Hepatocyte (in vitro differentiated cells): Measurements from ENCODE around the gene SLMAP. TPM values are rescaled to one million over a fixed set of nuclear protein-coding genes. Genes with fewer than 3 reads are reported as not detected.

Source experiments
- DNase-seq: peaks from one replicate; pipeline ENCODE4 v3.0.0-alpha.2; 2016; ENCODE audit warnings: low spot score
- H2AFZ ChIP-seq: fragments of 200-600 bp; sonication (generic); 2 replicates; pipeline ENCODE4 v1.6.0; 2016; ENCODE audit warnings: antibody characterized with exemption, mild to moderate bottlenecking
- H3K27ac ChIP-seq: fragments of 200-600 bp; sonication (generic); 2 replicates; pipeline ENCODE4 v1.5.1; 2016; ENCODE audit warnings: mild to moderate bottlenecking
- H3K27me3 ChIP-seq: fragments of 200-600 bp; sonication (generic); 2 replicates; pipeline ENCODE4 v1.6.1; 2016
- H3K36me3 ChIP-seq: fragments of 200-600 bp; sonication (generic); replicated peaks from 2 replicates; pipeline ENCODE4 v1.5.1; 2016; ENCODE audit warnings: low read depth; ENCODE audit not compliant: insufficient read depth
- H3K4me1 ChIP-seq: fragments of 200-600 bp; sonication (generic); 2 replicates; pipeline ENCODE4 v1.5.1; 2016; ENCODE audit warnings: mild to moderate bottlenecking, moderate library complexity; ENCODE audit not compliant: insufficient read depth
- H3K4me2 ChIP-seq: fragments of 200-600 bp; sonication (generic); 2 replicates; pipeline ENCODE4 v1.6.0; 2016
- H3K4me3 ChIP-seq: fragments of 200-600 bp; sonication (generic); 2 replicates; pipeline ENCODE4 v1.5.1; 2016; ENCODE audit warnings: mild to moderate bottlenecking
- H3K79me2 ChIP-seq: fragments of 200-600 bp; sonication (generic); 2 replicates; pipeline ENCODE4 v1.6.0; 2017; ENCODE audit warnings: mild to moderate bottlenecking
- H3K9me2 ChIP-seq: fragments of 200-600 bp; sonication (generic); replicated peaks from 2 replicates; pipeline ENCODE4 v1.6.0; 2017; ENCODE audit warnings: mild to moderate bottlenecking; ENCODE audit not compliant: insufficient read depth
- H3K9me3 ChIP-seq: fragments of 200-600 bp; sonication (generic); 2 replicates; pipeline ENCODE4 v1.5.1; 2016; ENCODE audit warnings: low read depth, mild to moderate bottlenecking
- H4K20me1 ChIP-seq: fragments of 200-600 bp; sonication (generic); 2 replicates; pipeline ENCODE4 v1.6.0; 2016; ENCODE audit warnings: mild to moderate bottlenecking; ENCODE audit not compliant: insufficient read depth, poor library complexity, severe bottlenecking
- CTCF ChIP-seq: fragments of 200-600 bp; sonication (generic); IDR thresholded peaks from 2 replicates; pipeline ENCODE4 v1.5.1; 2016; ENCODE audit warnings: antibody characterized with exemption, mild to moderate bottlenecking; ENCODE audit not compliant: poor library complexity
- EZH2 ChIP-seq: fragments of 200-600 bp; sonication (generic); IDR thresholded peaks from 2 replicates; pipeline ENCODE4 v1.6.1; 2016; ENCODE audit warnings: antibody characterized with exemption, mild to moderate bottlenecking, borderline replicate concordance
- EZH2phosphoT487 ChIP-seq: fragments of 200-600 bp; sonication (generic); IDR thresholded peaks from one replicate; pipeline ENCODE4 v1.6.1; 2018; ENCODE audit warnings: antibody characterized with exemption, mild to moderate bottlenecking, low read depth, moderate library complexity; ENCODE audit not compliant: unreplicated experiment, severe bottlenecking
- WGBS: methylation state at CpG from one replicate; pipeline ENCODE4 v1.1.6; 2016; ENCODE audit warnings: low lambda C conversion rate; ENCODE audit errors: missing lambda C conversion rate; 5-methylcytosine and 5-hydroxymethylcytosine counted together
- polyA plus RNA-seq: library from polyadenylated mRNA; unstranded; fragments of >200 nt; fragmentation: Nextera tagmentation; extraction: Ambion mirVana; gene quantifications from 2 replicates; pipeline ENCODE4 v1.2.1, GENCODE V29; 2016
- total RNA-seq: library from RNA; depleted of rRNA; stranded (reverse); fragments of >200 nt; gene quantifications from 2 replicates; pipeline ENCODE4 v1.2.3, GENCODE V29; 2014

The SLMAP gene
- total and polyA plus RNA-seq, 2 experiments from 2014 or later: 22.8 to 46.0 TPM

DNA sequence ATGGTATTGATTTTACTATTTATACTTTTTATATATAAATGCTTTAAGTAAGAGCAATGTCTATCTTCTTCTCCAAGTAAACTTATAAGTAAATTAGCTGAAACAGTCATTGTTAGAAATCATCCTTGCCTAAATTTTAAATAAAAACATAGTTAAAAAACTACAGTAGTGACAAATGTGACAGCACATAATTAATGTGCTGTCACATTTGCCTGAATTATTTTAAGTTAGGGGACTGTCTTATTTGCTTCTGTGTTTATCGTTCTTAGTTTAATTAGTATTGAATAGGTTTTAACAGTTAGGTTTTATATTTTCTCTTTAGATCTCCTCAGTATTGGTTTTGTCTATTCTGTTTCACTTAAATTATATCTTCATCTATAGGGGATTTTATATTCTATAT lies 36.1 kb downstream of the SLMAP start:
- Histone ChIP-seq H3K9me3 (no peaks in the 10 kb centered on the region), H3K4me3 (no peak overlapping the region), H2AFZ (no peak overlapping the region), H3K9me2 (no peaks in the 10 kb centered on the region), H3K27me3 (no peaks in the 10 kb centered on the region), H3K4me1 (no peaks in the 10 kb centered on the region), H3K79me2 (peaks cover 88% of the 10 kb centered on the region), H4K20me1 (peaks cover 4% of the 10 kb centered on the region), H3K36me3 (no peaks in the 10 kb centered on the region), H3K27ac (no peak overlapping the region), H3K4me2 (no peak overlapping the region)
- TF ChIP-seq EZH2phosphoT487 (no peak), CTCF (no peak), EZH2 (no peak)
- no peak for DNase-seq
- WGBS: 88% methylated on average over 1 of the region's 1 CpG

DNA sequence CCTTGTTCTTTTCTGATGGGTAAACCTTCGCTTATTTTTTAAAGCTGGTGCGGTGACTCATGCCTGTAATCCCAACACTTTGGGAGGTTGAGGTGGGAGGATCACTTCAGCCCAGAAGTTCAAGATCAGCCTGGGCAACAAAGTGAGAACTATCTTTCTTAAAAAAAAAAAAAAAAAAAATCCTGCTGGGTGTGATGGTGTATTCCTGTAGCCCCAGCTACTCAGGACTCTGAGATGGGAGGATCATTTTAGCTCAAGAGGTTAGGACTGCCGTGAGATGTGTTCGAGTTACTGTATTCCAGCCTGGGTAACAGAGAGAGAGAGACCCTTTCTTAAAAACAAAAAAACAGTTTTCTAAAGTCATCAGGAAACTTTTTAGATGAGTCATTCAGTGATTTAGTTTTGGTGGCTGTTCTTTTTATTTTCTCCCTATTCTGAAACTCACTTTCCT lies 37.7 kb downstream of the SLMAP start:
- no peaks in the 10 kb centered on the region for H3K27me3 ChIP-seq
- 90% methylated on average over 4 of the region's 4 CpGs for WGBS
- no peak for DNase-seq
- H3K4me2 ChIP-seq: no peak overlapping the region
- H3K4me1 ChIP-seq: no peaks in the 10 kb centered on the region
- H3K36me3 ChIP-seq: no peaks in the 10 kb centered on the region
- no peaks in the 10 kb centered on the region for H3K9me3 ChIP-seq
- no peak overlapping the region for H3K27ac ChIP-seq
- H4K20me1 ChIP-seq: peaks cover 4% of the 10 kb centered on the region
- no peak overlapping the region for H2AFZ ChIP-seq
- TF ChIP-seq EZH2 (no peak), CTCF (no peak), EZH2phosphoT487 (no peak)
- H3K4me3 ChIP-seq: no peak overlapping the region
- no peaks in the 10 kb centered on the region for H3K9me2 ChIP-seq
- H3K79me2 ChIP-seq: peaks cover 84% of the 10 kb centered on the region

GRCh38 chr3:57794501-57794900 lies 38.4 kb downstream of the SLMAP start:
- no peak overlapping the region for H2AFZ ChIP-seq
- H3K4me1 ChIP-seq: no peaks in the 10 kb centered on the region
- H3K9me3 ChIP-seq: no peaks in the 10 kb centered on the region
- 93% methylated on average over 4 of the region's 4 CpGs for WGBS
- H3K4me3 ChIP-seq: no peak overlapping the region
- H3K27ac ChIP-seq: no peak overlapping the region
- H3K4me2 ChIP-seq: no peak overlapping the region
- no peaks in the 10 kb centered on the region for H3K36me3 ChIP-seq
- peaks cover 84% of the 10 kb centered on the region for H3K79me2 ChIP-seq
- no peak for TF ChIP-seq CTCF
- no peak for TF ChIP-seq EZH2phosphoT487
- TF ChIP-seq EZH2: no peak
- H3K27me3 ChIP-seq: no peaks in the 10 kb centered on the region
- H3K9me2 ChIP-seq: no peaks in the 10 kb centered on the region
- H4K20me1 ChIP-seq: peaks cover 4% of the 10 kb centered on the region
- DNase-seq: no peak

DNA sequence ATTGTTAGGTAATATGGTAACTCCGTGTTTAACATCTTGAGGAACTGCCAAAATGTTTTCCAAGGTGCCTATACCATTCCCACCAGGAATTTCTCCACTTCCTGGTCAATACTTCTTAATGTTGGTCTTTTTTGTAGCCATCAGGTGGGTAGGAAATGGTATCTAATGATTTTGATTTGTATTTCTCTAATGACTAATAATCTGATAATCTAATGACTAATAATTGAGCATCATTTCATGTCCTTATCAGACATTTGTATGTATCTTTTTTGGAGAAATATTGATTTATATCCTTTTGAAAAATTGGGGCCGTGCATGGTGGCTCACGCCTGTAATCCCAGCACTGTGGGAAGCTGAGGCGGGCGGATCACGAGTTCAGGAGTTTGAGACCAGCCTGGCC lies 38.8 kb downstream of the SLMAP start:
- Histone ChIP-seq H3K27me3 (no peaks in the 10 kb centered on the region), H3K9me3 (no peaks in the 10 kb centered on the region), H3K79me2 (peaks cover 87% of the 10 kb centered on the region), H4K20me1 (peaks cover 4% of the 10 kb centered on the region), H3K36me3 (no peaks in the 10 kb centered on the region), H2AFZ (no peak overlapping the region), H3K4me2 (no peak overlapping the region), H3K4me1 (no peaks in the 10 kb centered on the region), H3K27ac (no peak overlapping the region), H3K9me2 (no peaks in the 10 kb centered on the region), H3K4me3 (no peak overlapping the region)
- over 99% methylated on average over 6 of the region's 6 CpGs for WGBS
- TF ChIP-seq EZH2: no peak
- DNase-seq: no peak
